ENCODE measurements around the gene TK1.
A peak's percentile ranks its signal among the peaks of the same experiment; 100 is the strongest.
"Not testable (repeated sequence)": the region's sequence is repeated elsewhere in the genome, so short reads cannot be mapped to it uniquely, and the experiment has no call there.

Gene TK1

GRCh38 chr17:78147315-78147998 lies 39.4 kb downstream of the TK1 start:
- no peak for DNase-seq

GRCh38 chr17:78146881-78147280 lies 40.0 kb downstream of the TK1 start:
- DNase-seq: no peak

- no peak for DNase-seq
Observed at GRCh38 chr17:78146471-78146869, 40.4 kb downstream of the TK1 start.

- DNase-seq: no peak
Observed at GRCh38 chr17:78144736-78145641, 41.9 kb downstream of the TK1 start.

- DNase-seq: peak; percentile 9
Observed at GRCh38 chr17:78144147-78144719, 42.6 kb downstream of the TK1 start.

GRCh38 chr17:78143214-78144146 lies 43.4 kb downstream of the TK1 start:
- no peak for DNase-seq

- no peak for DNase-seq
Observed at GRCh38 chr17:78142119-78142861, 44.6 kb downstream of the TK1 start.

- no peak for DNase-seq
Observed at GRCh38 chr17:78141437-78142118, 45.3 kb downstream of the TK1 start.

GRCh38 chr17:78140169-78141051 lies 46.4 kb downstream of the TK1 start:
- peak; percentile 20 for DNase-seq

- DNase-seq: not testable (repeated sequence)
Observed at GRCh38 chr17:78139861-78140168, 47.0 kb downstream of the TK1 start.

GRCh38 chr17:78138204-78139060 lies 48.4 kb downstream of the TK1 start:
- DNase-seq: no peak

- no peak for DNase-seq
Observed at GRCh38 chr17:78137392-78138203, 49.3 kb downstream of the TK1 start.

- DNase-seq: no peak
Observed at GRCh38 chr17:78135858-78136500, 50.9 kb downstream of the TK1 start.

- no peak for DNase-seq
Observed at GRCh38 chr17:78134899-78135385, 51.9 kb downstream of the TK1 start.

GRCh38 chr17:78133971-78134898 lies 52.6 kb downstream of the TK1 start:
- DNase-seq: peak; percentile 56

GRCh38 chr17:78133179-78133951 lies 53.5 kb downstream of the TK1 start:
- no peak for DNase-seq

Data from NCI-H1092 treated with DMSO at 0.1 percent for 48 hours (cell line).